Measurements from ENCODE around the gene TTC34. TPM values are rescaled to one million over a fixed set of nuclear protein-coding genes. Genes with fewer than 3 reads are reported as not detected.

The TTC34 gene
- total RNA-seq, 1 experiment from 2014 or later = 0.79 TPM

DNA sequence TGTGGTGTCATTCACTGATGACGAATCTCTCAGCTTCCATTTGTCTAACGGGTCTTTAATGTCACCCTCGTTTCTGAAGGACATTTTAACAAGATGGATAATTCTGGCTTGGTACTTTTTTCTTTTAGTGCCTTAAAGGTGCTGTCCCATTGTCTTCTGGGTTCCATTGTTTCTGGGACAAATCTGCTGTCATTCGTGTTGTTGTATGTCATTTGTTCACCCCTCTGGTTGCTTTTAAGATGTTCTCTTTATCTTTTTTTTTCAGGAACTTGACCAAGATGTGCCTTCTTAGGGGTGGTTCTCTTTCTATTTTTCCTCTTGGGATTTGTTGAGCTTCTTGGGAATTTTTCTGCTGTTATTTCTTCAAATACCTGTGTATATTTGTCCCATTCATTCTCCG lies 154.7 kb downstream of the TTC34 start:
- no peaks in the 10 kb centered on the region for H3K27me3 Mint-ChIP-seq (ENCODE audit: insufficient read depth, unreplicated experiment)
- no TSS peak for BruUV-seq (replicated peaks)
- TF ChIP-seq, protein P1, sequence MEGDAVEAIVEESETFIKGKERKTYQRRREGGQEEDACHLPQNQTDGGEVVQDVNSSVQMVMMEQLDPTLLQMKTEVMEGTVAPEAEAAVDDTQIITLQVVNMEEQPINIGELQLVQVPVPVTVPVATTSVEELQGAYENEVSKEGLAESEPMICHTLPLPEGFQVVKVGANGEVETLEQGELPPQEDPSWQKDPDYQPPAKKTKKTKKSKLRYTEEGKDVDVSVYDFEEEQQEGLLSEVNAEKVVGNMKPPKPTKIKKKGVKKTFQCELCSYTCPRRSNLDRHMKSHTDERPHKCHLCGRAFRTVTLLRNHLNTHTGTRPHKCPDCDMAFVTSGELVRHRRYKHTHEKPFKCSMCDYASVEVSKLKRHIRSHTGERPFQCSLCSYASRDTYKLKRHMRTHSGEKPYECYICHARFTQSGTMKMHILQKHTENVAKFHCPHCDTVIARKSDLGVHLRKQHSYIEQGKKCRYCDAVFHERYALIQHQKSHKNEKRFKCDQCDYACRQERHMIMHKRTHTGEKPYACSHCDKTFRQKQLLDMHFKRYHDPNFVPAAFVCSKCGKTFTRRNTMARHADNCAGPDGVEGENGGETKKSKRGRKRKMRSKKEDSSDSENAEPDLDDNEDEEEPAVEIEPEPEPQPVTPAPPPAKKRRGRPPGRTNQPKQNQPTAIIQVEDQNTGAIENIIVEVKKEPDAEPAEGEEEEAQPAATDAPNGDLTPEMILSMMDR (IDR thresholded peaks at IDR 0.05; ENCODE audit: insufficient read depth in 1 of 2, low read depth in 1 of 2, low read length in 1 of 2, severe bottlenecking in 1 of 2, unreplicated experiment in 1 of 2) = no peak
- no peaks in the 10 kb centered on the region for H3K36me3 Mint-ChIP-seq (ENCODE audit: insufficient read depth, unreplicated experiment)
- 0 out of 2 replicates have a peak, but pooled peaks cover 5% of the 10 kb centered on the region for H3K9me3 ChIP-seq
- no peak overlapping the region for H3K4me3 ChIP-seq (ENCODE audit: low read depth, low read length)
- no peak overlapping the region for H3K4me3 Mint-ChIP-seq (ENCODE audit: unreplicated experiment)
- H3K36me3 ChIP-seq (ENCODE audit: control insufficient read depth, insufficient read depth, low read length) = no peaks in the 10 kb centered on the region
- no peaks in the 10 kb centered on the region for H3K4me1 ChIP-seq
- H3K4me1 Mint-ChIP-seq (ENCODE audit: low read depth, unreplicated experiment) = no peaks in the 10 kb centered on the region
- no peaks in the 10 kb centered on the region for H3K9me3 Mint-ChIP-seq (ENCODE audit: unreplicated experiment)
- POLR2A ChIA-PET = no interaction called here
- no peaks in the 10 kb centered on the region; the same call in 1 of the 2 replicates for H3K27me3 ChIP-seq (replicated peaks; ENCODE audit: control insufficient read depth, insufficient read depth, low read length)
- H3K27ac Mint-ChIP-seq (ENCODE audit: unreplicated experiment) = no peak overlapping the region
- intact Hi-C loops (cut with micrococcal nuclease; ENCODE audit: unreplicated experiment) = no loop called here
- CTCF ChIA-PET = no interaction called here
- DNase-seq = no peak

DNA sequence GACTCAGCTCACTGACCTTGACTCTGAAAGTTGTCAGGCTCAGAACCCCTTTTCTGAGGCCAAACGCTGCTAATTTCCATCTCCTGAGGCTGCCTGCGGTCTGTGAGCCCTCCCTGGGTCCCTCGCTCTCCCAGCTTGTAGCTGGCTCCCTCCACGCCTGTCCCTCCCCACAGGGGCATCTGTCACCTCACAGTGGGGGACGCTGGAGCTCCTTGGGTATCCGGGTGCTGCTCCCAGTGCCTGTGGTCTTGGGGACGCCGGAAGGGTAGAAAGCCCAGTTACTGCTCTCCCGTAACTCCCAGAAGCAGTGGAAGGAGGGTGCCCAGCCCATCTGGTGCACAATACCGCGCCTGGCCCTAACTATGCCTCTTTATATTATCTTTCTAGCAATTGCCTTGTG lies 155.7 kb downstream of the TTC34 start:
- Mint-ChIP-seq H3K27me3 (ENCODE audit: insufficient read depth, unreplicated experiment) (no peaks in the 10 kb centered on the region), H3K4me3 (ENCODE audit: unreplicated experiment) (no peak overlapping the region), H3K9me3 (ENCODE audit: unreplicated experiment) (no peaks in the 10 kb centered on the region), H3K27ac (ENCODE audit: unreplicated experiment) (no peak overlapping the region), H3K36me3 (ENCODE audit: insufficient read depth, unreplicated experiment) (no peaks in the 10 kb centered on the region), H3K4me1 (ENCODE audit: low read depth, unreplicated experiment) (no peaks in the 10 kb centered on the region)
- Histone ChIP-seq H3K9me3 (0 out of 2 replicates have a peak, but pooled peaks cover 5% of the 10 kb centered on the region), H3K27me3 (replicated peaks; ENCODE audit: control insufficient read depth, insufficient read depth, low read length) (no peaks in the 10 kb centered on the region; the same call in 1 of the 2 replicates), H3K36me3 (ENCODE audit: control insufficient read depth, insufficient read depth, low read length) (no peaks in the 10 kb centered on the region), H3K4me3 (ENCODE audit: low read depth, low read length) (no peak overlapping the region), H3K4me1 (no peaks in the 10 kb centered on the region)
- TF ChIP-seq, protein P1 (IDR thresholded peaks at IDR 0.05; ENCODE audit: insufficient read depth in 1 of 2, low read depth in 1 of 2, low read length in 1 of 2, severe bottlenecking in 1 of 2, unreplicated experiment in 1 of 2) = no peak
- intact Hi-C loops (cut with micrococcal nuclease; ENCODE audit: unreplicated experiment) = no loop called here
- no TSS peak for BruUV-seq (replicated peaks)
- ChIA-PET CTCF (no interaction called here), POLR2A (interaction anchor here (0.7 kb wide), 1 partner anchor 712 kb away, joined by 4 read pairs; no protein-coding TSS in a partner anchor)
- peak in 1 of 2 experiments; percentile 7 for DNase-seq

DNA sequence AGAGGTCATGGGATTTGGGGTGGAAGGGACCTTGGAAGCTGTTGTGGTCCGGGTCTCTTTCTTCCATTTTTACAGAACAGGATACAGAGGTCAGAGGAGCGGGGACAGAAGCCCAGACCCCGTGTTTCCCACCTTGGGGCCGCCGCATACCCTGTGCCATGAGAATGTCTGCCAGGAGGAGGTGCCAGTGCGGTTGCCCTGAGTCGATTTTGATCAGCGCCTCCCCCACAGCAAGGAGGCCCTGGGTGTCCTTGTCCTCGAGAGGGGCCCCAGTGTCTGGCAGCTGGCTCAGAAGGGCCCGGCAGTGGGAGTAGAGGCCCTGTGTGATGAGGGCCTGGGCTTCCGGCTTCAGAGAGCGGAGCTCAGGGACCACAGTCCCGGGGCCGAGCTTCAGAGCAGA lies 156.3 kb downstream of the TTC34 start:
- Mint-ChIP-seq H3K4me3 (ENCODE audit: unreplicated experiment) (no peak overlapping the region), H3K4me1 (ENCODE audit: low read depth, unreplicated experiment) (no peaks in the 10 kb centered on the region), H3K36me3 (ENCODE audit: insufficient read depth, unreplicated experiment) (no peaks in the 10 kb centered on the region), H3K27ac (ENCODE audit: unreplicated experiment) (no peak overlapping the region), H3K27me3 (ENCODE audit: insufficient read depth, unreplicated experiment) (no peaks in the 10 kb centered on the region), H3K9me3 (ENCODE audit: unreplicated experiment) (no peaks in the 10 kb centered on the region)
- intact Hi-C loops (cut with micrococcal nuclease; ENCODE audit: unreplicated experiment) = no loop called here
- BruUV-seq (replicated peaks) = no TSS peak
- CTCF ChIA-PET = no interaction called here
- Histone ChIP-seq H3K4me3 (ENCODE audit: low read depth, low read length) (no peak overlapping the region), H3K4me1 (no peaks in the 10 kb centered on the region), H3K9me3 (0 out of 2 replicates have a peak, but pooled peaks cover 5% of the 10 kb centered on the region), H3K27me3 (replicated peaks; ENCODE audit: control insufficient read depth, insufficient read depth, low read length) (no peaks in the 10 kb centered on the region), H3K36me3 (ENCODE audit: control insufficient read depth, insufficient read depth, low read length) (no peaks in the 10 kb centered on the region)
- DNase-seq = no peak
- POLR2A ChIA-PET = no interaction called here
- TF ChIP-seq, protein P1 (IDR thresholded peaks at IDR 0.05; ENCODE audit: insufficient read depth in 1 of 2, low read depth in 1 of 2, low read length in 1 of 2, severe bottlenecking in 1 of 2, unreplicated experiment in 1 of 2) = no peak
